ENCODE measurements around the gene SLCO4C1. TPM values are rescaled to one million over a fixed set of nuclear protein-coding genes. Genes with fewer than 3 reads are reported as not detected.
A peak's percentile ranks its signal among the peaks of the same experiment; 100 is the strongest.

SLCO4C1 gene
- total and polyA plus RNA-seq, 2 of the 13 experiments (the other 11 are each of a cell fraction or from before 2014, with no cell fraction given): 1.3 to 7.8 TPM

DNA sequence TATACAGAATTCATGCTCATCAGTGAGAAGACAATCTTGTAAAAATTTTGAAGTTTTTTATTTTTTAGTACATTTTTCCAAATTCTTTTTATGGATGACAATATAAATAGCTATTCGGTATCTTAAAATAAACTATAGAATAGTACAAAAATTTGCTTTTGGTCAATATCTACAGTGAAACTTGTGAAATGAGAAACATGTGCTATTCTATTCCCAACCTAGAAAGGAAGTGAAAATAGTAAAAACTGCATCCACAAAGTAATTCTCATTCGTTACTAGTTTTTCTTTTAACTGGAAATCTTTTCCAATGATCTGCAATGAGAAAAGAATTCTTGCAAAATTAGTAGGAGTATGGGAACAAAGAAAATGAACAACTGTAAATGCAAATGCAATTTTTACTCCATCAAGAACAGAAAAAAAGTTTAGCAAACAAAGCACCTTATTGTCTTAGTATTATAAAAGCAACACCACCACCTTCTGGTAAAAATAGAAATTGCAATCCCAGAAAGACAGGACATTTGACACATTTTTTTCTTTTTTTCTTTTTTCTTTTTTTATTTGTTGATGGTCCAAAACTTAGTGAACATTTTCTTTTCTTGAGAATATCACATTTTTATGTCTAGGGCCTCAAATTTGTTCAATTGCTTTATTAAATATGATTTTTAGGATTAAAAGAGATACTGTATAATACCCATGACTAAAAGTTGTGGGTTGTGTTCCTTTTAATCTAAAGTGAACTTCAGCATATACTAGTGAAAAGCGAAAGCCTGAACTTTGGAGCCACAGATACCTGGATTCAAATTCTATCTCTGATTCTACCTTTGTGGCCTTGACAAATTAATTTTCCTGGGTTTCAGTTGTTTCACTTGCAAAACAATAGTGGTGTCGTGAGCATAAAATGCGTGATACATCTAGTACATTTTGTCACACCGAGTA is 72.3 kb downstream of the SLCO4C1 start:
- ATAC-seq: no peak
- no peak overlapping the region for H3K9ac ChIP-seq (ENCODE audit: insufficient read depth, low read depth, low read length)
- POLR2A ChIA-PET: interaction anchor here (1.0 kb wide), 1 partner anchor 124 kb away, joined by 7 read pairs; no protein-coding TSS in a partner anchor
- H3K4me1 ChIP-seq (ENCODE audit: insufficient read depth, low read length): peaks cover 31% of the 10 kb centered on the region
- H3K9me3 ChIP-seq (ENCODE audit: low read length): peaks cover 31% of the 10 kb centered on the region
- peak overlapping the region; percentile 15 for H3K4me2 ChIP-seq (ENCODE audit: low read depth, low read length)
- 29% methylated on average over 6 of the region's 6 CpGs for WGBS (ENCODE audit: low lambda C conversion rate)
- intact Hi-C loops (cut with micrococcal nuclease; ENCODE audit: unreplicated experiment): loop anchor here (1.0 to 5.0 kb wide), 6 partner anchors 71 to 282 kb away; partner anchors contain the start of gene SLCO4C1
- no peak overlapping the region; a peak in 1 of 6 replicates for H3K4me3 ChIP-seq (replicated peaks in 1 of 3; ENCODE audit: insufficient read depth in 1 of 3, low read depth in 2 of 3, low read length in 3 of 3)
- no peak overlapping the region for H2AFZ ChIP-seq (ENCODE audit: low read length)
- no TSS peak for BruUV-seq (replicated peaks)
- DNase-seq (ENCODE audit: low spot score): peak; percentile 68
- H3K27ac ChIP-seq (ENCODE audit: extremely low read length, insufficient read depth, low read length): no peak overlapping the region
- H3K27me3 ChIP-seq (ENCODE audit: control insufficient read depth in 1 of 2, insufficient read depth in 2 of 2, low read length in 2 of 2): no peaks in the 10 kb centered on the region
- CTCF ChIA-PET (ENCODE audit: low intra/inter-chr PET ratio, low total read pairs): interaction anchor here (1.3 to 2.7 kb wide), 4 partner anchors 70 to 281 kb away, joined by 3 to 17 read pairs (median 8); no protein-coding TSS in a partner anchor
- H4K20me1 ChIP-seq (ENCODE audit: insufficient read depth, low read length): no peaks in the 10 kb centered on the region
- H3K79me2 ChIP-seq (ENCODE audit: insufficient read depth, low read length): no peaks in the 10 kb centered on the region
- H3K36me3 ChIP-seq (replicated peaks in 1 of 2; ENCODE audit: control insufficient read depth in 1 of 2, insufficient read depth in 2 of 2, low read length in 2 of 2): no peaks in the 10 kb centered on the region
- peak; percentile 54 for FAIRE-seq
- in situ Hi-C loops (cut with HindIII; ENCODE audit: extremely low pct_ligation_motif_present, low pct_unique_long_range_greater_than_20kb): no loop called here
- TF ChIP-seq NFATC3 (CRISPR knock-in tag; IDR thresholded peaks at IDR 0.05): no peak
- TF ChIP-seq SP5 (CRISPR knock-in tag; IDR thresholded peaks at IDR 0.05; ENCODE audit: borderline replicate concordance, low read depth): no peak
- TF ChIP-seq ZNF572 (CRISPR knock-in tag; IDR thresholded peaks at IDR 0.05): no peak
- TF ChIP-seq ZBTB2 (CRISPR knock-in tag; IDR thresholded peaks at IDR 0.05; ENCODE audit: low read depth): no peak
- TF ChIP-seq, protein P1, sequence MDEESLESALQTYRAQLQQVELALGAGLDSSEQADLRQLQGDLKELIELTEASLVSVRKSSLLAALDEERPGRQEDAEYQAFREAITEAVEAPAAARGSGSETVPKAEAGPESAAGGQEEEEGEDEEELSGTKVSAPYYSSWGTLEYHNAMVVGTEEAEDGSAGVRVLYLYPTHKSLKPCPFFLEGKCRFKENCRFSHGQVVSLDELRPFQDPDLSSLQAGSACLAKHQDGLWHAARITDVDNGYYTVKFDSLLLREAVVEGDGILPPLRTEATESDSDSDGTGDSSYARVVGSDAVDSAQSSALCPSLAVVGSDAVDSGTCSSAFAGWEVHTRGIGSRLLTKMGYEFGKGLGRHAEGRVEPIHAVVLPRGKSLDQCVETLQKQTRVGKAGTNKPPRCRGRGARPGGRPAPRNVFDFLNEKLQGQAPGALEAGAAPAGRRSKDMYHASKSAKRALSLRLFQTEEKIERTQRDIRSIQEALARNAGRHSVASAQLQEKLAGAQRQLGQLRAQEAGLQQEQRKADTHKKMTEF (CRISPR knock-in tag; IDR thresholded peaks at IDR 0.05): 0 out of 2 replicates have a peak, but pooled peaks have one; percentile 23
- no peak for TF ChIP-seq NCOA5 (CRISPR knock-in tag; IDR thresholded peaks at IDR 0.05)
- peak; percentile 44; the same call in 1 of the 2 replicates for TF ChIP-seq HNRNPUL1 (IDR thresholded peaks at IDR 0.05; ENCODE audit: low read depth, low read length)
- TF ChIP-seq THAP8 (CRISPR knock-in tag; IDR thresholded peaks at IDR 0.05; ENCODE audit: borderline replicate concordance): no peak
- TF ChIP-seq, protein P2, sequence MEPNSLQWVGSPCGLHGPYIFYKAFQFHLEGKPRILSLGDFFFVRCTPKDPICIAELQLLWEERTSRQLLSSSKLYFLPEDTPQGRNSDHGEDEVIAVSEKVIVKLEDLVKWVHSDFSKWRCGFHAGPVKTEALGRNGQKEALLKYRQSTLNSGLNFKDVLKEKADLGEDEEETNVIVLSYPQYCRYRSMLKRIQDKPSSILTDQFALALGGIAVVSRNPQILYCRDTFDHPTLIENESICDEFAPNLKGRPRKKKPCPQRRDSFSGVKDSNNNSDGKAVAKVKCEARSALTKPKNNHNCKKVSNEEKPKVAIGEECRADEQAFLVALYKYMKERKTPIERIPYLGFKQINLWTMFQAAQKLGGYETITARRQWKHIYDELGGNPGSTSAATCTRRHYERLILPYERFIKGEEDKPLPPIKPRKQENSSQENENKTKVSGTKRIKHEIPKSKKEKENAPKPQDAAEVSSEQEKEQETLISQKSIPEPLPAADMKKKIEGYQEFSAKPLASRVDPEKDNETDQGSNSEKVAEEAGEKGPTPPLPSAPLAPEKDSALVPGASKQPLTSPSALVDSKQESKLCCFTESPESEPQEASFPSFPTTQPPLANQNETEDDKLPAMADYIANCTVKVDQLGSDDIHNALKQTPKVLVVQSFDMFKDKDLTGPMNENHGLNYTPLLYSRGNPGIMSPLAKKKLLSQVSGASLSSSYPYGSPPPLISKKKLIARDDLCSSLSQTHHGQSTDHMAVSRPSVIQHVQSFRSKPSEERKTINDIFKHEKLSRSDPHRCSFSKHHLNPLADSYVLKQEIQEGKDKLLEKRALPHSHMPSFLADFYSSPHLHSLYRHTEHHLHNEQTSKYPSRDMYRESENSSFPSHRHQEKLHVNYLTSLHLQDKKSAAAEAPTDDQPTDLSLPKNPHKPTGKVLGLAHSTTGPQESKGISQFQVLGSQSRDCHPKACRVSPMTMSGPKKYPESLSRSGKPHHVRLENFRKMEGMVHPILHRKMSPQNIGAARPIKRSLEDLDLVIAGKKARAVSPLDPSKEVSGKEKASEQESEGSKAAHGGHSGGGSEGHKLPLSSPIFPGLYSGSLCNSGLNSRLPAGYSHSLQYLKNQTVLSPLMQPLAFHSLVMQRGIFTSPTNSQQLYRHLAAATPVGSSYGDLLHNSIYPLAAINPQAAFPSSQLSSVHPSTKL (CRISPR knock-in tag; IDR thresholded peaks at IDR 0.05): 0 out of 2 replicates have a peak, but pooled peaks have one; percentile 13
- no peak for TF ChIP-seq ZNF317 (CRISPR knock-in tag; IDR thresholded peaks at IDR 0.05)
- TF ChIP-seq, protein P3, sequence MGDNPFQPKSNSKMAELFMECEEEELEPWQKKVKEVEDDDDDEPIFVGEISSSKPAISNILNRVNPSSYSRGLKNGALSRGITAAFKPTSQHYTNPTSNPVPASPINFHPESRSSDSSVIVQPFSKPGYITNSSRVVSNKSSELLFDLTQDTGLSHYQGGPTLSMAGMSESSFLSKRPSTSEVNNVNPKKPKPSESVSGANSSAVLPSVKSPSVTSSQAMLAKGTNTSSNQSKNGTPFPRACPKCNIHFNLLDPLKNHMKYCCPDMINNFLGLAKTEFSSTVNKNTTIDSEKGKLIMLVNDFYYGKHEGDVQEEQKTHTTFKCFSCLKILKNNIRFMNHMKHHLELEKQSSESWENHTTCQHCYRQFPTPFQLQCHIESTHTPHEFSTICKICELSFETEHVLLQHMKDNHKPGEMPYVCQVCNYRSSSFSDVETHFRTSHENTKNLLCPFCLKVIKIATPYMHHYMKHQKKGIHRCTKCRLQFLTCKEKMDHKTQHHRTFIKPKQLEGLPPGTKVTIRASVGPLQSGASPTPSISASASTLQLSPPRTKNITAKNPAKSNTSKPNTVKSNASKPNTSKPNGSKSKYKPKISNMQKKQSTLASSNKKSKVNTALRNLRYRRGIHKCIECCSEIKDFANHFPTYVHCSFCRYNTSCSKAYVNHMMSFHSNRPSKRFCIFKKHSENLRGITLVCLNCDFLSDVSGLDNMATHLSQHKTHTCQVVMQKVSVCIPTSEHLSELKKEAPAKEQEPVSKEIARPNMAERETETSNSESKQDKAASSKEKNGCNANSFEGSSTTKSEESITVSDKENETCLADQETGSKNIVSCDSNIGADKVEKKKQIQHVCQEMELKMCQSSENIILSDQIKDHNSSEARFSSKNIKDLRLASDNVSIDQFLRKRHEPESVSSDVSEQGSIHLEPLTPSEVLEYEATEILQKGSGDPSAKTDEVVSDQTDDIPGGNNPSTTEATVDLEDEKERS (CRISPR knock-in tag; IDR thresholded peaks at IDR 0.05): no peak
